ENCODE measurements around the gene TES.

Gene TES

DNA sequence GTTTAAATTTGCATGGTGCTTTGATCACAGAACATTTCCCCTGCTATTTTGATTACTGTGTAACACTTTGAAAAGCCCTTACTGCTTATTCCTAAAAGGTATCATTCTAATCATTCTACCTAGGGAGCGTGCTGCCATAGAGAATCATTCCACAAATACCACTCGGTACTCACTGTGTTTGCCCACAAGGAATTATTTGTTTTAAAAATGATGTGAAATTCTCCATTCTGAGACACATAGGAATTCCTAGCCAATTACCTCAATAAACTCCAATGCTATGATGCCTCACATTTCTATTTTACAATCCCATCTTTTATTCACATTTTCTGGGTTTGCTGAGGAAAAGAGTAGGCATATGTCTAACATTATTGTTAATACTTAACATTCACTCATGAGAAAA is 16.2 kb upstream of the TES start:
- DNase-seq: no peak

DNA sequence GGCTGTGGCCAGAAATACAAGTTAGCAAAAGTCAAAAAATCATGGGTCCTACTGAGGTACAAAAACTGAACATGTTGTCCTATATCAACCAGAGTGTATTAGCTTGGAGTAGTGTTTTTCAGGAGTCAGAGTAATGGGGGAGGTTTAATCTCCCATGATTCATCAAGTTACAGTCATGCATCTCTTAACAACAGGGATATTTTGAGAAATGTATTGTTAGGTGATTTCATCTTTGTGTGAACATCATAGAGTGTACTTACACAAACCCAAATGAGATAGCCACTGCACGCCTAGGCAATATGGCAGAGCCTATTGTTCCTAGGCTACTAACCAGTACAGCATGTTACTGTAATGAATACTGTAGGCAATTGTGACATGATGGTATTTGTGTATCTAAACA is 14.9 kb upstream of the TES start:
- peak; percentile 17 for DNase-seq

- DNase-seq: no peak
These were observed 13.4 kb upstream of the TES start for GRCh38 chr7:116196947-116197346.

DNA sequence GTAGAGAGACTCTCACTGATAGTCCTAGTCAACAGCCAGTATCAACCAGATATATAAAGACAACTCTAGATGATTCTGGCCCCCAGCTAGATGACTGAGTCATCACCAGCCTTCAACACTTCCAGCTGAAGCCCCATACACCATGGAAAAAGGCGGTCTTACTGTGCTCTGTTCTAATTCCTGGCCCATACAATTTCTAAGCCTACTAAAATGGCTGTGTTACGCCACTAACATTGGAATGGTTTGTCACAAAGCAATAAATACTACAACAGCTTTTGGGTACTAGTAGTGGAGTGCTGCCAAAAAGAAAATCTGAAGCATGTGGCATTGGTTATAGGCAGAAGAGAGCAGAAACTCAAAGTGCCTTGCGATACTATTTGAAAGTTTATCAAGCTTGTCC is 13.0 kb upstream of the TES start:
- DNase-seq: no peak

- DNase-seq: no peak
These were observed 11.5 kb upstream of the TES start for GRCh38 chr7:116198748-116199410.

GRCh38 chr7:116200963-116201362 is 9.4 kb upstream of the TES start:
- peak; percentile 34 for DNase-seq

- DNase-seq: no peak
These were observed 4.2 kb upstream of the TES start for GRCh38 chr7:116206141-116206540.

GRCh38 chr7:116208919-116209318 is 1.4 kb upstream of the TES start:
- DNase-seq: no peak

GRCh38 chr7:116209561-116210070 is 723 bp upstream of the TES start:
- DNase-seq: peak; percentile 37

DNA sequence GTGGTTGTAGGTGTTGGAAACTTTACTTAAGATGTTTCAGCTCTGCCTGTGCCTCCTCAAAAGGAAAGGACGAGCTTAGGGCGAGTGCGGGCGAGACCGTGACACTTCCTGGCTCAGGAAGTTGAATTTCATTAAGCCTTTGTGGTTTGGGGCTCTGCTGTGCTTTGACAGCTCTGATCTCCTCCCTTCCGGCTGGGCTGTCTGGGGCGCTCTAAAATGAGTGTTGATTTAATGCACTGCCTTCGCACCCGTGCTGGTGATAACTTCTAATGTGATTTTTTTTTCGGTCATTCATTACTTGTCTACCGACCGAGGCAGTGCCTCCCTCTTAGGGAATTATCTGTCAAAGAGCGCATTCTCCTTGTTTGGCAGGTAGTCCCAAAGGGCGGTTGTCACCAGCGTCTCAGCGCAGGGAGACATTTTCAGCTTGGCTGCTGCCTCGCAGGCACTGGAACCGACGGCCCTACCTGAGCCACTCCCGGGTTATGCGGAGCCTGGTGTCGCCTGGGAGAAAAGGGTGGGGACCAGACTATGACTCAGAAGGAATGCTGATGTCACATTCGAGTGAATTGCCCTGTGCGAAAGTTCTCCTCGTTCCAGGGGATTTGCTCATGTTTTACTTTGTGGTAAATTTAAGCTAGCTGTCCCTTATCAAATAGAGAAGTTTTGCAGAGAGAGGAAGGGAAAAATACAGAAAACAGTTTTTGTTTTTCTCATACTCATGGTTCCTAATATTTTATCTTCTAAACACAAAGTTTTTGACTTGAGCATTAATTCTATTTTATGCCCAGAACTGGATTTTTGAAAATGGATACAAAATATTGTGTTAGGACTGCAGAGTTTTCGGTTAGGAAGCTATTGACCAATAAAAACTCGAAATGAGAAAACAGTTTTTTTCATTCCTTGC is 920 bp downstream of the TES start:
- DNase-seq: peak; percentile 94

GRCh38 chr7:116211913-116212596 is 1.7 kb downstream of the TES start:
- no peak for DNase-seq

- no peak for DNase-seq
These were observed 2.5 kb downstream of the TES start for GRCh38 chr7:116212869-116213268.

GRCh38 chr7:116213361-116214130 is 3.2 kb downstream of the TES start:
- no peak for DNase-seq

GRCh38 chr7:116214921-116215320 is 4.6 kb downstream of the TES start:
- DNase-seq: no peak

DNA sequence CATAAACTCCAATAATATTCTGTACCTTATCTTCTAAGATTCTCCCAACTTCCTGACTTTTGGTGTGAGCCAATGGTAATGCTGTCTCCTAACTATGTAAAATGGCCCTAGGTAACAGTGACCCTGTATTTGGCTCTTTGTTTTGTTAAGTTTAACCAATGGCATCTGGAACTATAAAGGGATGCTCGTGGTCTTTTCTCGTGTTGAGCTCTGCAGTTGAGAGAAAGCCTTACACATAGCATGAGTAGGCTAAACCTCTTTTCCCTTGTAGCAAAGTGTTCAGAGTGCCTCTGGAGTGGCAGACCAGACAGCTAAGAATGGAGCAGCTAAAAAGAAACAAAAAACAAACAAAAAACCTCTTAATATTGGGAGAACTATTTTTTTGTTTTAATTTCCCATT is 5.2 kb downstream of the TES start:
- DNase-seq: no peak

DNA sequence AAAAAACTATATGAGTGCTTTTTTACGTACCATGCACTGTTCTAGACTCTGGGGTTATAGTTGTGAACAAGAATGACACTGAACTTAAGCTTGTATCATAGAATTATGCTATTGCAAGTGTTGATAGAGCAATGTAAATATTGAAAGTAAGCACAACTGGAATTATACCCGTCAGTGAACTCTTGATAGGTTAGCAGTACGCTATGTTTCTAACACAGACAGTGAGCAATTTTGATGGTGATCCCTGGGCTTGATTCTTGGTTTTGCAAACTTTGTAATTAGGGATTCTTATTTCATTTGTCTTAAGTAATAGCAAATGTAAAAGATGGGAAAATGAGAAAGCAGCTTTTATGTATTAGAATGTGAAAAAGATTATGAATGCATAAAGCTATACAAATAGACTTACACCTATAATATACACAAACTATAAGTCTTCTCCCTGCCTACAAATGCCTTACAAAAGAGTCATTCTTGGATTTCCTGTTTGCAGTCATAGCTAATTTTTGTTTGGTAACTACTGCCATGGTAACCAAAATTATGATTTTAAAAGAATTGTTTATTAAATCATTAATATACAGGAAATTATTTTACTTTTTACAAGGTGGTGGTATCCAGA is 6.7 kb downstream of the TES start:
- peak; percentile 63 for DNase-seq

- peak; percentile 29 for DNase-seq
These were observed 7.8 kb downstream of the TES start for GRCh38 chr7:116218051-116218645.

GRCh38 chr7:116218747-116219146 is 8.4 kb downstream of the TES start:
- DNase-seq: no peak

DNA sequence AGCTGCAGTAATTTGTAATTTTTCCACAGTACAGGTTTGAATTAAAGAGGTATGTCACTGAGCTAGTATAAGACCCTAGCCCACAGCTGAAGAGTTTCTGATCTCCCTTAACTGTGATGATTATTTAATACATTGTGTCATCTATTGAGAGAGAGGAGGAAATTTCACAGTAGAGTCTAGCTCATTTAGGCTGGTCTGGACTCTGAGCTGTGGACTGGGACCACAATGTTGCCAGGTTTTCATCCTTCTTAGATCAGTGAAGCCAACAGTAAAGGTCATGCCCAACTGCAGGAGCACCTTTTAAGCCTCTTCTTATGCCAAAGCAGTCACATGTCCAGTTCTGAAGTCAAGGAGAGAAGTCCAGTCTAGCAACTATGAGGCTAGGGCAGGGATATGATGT is 8.9 kb downstream of the TES start:
- DNase-seq: no peak

DNA sequence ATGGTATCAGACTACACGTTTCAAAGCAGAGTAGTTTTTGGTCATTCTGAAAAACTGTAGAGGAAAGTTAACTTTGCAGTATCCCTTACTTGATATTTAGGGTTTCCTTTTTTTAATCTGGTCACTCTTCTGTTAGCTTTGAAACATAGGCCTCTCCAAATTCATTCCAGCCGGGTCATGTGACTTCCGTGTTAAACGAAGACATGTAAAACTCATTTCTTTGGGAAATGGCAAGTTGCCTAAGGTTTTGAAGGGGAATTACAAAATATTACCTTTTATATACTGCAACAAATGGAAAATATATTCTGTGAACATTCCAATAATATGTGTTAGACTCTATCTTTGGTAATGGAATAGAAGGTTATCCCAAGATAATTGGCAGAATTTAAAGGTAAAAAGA is 9.5 kb downstream of the TES start:
- DNase-seq: no peak

DNA sequence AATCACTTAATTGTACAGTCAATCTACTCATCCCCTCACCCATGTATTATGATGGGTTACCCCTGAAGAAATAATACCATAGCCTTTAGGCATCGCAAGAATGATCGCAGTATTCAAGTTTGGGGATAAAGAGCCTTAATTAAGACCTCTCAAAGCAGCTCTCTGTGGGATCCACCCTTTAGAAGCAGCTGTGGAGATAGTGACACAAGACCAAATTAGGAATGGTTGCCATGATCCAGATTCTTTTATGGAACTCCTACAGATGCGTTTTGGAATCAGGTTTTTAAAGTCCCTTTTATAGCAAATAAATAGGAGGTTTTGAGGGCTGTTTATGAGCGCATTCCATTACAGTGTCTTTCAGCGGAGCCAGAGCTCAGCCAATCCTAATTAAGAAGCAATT is 12.2 kb downstream of the TES start:
- no peak for DNase-seq

GRCh38 chr7:116223588-116223987 is 13.2 kb downstream of the TES start:
- no peak for DNase-seq

Data from DMS53 (cell line).